K562 (cell line): ENCODE measurements around the gene HDAC3. TPM values are rescaled to one million over a fixed set of nuclear protein-coding genes. Genes with fewer than 3 reads are reported as not detected.

Experiments
- ATF4 ChIP-seq: fragments of 450-650 bp; formaldehyde crosslinking; IDR thresholded peaks from 2 replicates; pipeline ENCODE4 v1.4.0; 2022; ENCODE audit warnings: mild to moderate bottlenecking, moderate library complexity
- HDAC8 ChIP-seq: fragments of 450-650 bp; IDR thresholded peaks from 2 replicates; pipeline ENCODE4 v1.6.1; 2016; ENCODE audit warnings: mild to moderate bottlenecking, missing genetic modification characterization, moderate library complexity, missing compliant biosample characterization
- HMGXB4 ChIP-seq: sonication (generic); formaldehyde crosslinking; IDR thresholded peaks from 2 replicates; pipeline ENCODE4 v1.8.1; 2023; ENCODE audit warnings: mild to moderate bottlenecking, missing genetic modification reagents
- JUN ChIP-seq, 2 experiments: sonication (generic) in 1 of 2; formaldehyde crosslinking in 1 of 2; IDR thresholded peaks; 2 replicates each; pipeline versions ENCODE4 v1.6.1 to v1.8.0; 2012 to 2022; ENCODE audit warnings: borderline replicate concordance in 2 of 2, mild to moderate bottlenecking in 2 of 2, improper control_type of control experiment in 1 of 2, low read depth in 1 of 2, low read length in 1 of 2, missing genetic modification reagents in 1 of 2
- LCOR ChIP-seq: sonication (generic); formaldehyde crosslinking; IDR thresholded peaks from 2 replicates; pipeline ENCODE4 v1.8.0; 2022; ENCODE audit warnings: mild to moderate bottlenecking, missing genetic modification reagents
- MEIS2 ChIP-seq: fragments of 450-650 bp; IDR thresholded peaks from 2 replicates; pipeline ENCODE4 v1.6.1; 2014; ENCODE audit warnings: mild to moderate bottlenecking; ENCODE audit not compliant: partially characterized antibody
- MYBL2 ChIP-seq, 2 experiments: fragments of 450-650 bp in 1 of 2; sonication (generic) in 1 of 2; formaldehyde crosslinking in 1 of 2; IDR thresholded peaks; 2 replicates each; pipeline versions ENCODE4 v1.6.1 to v1.8.1; 2017 to 2022; ENCODE audit warnings: borderline replicate concordance in 1 of 2, inconsistent platforms in 1 of 2, low read depth in 1 of 2, mild to moderate bottlenecking in 1 of 2, missing genetic modification reagents in 1 of 2, moderate library complexity in 1 of 2
- NEUROD1 ChIP-seq: fragments of 150-350 bp; IDR thresholded peaks from 2 replicates; pipeline ENCODE4 v1.6.1; 2014; ENCODE audit warnings: borderline replicate concordance, low read length, low read depth; ENCODE audit not compliant: partially characterized antibody
- RREB1 ChIP-seq: fragments of 250-450 bp; sonication (Bioruptor Pico); IDR thresholded peaks from 2 replicates; pipeline ENCODE4 v1.4.0; 2020
- ZBTB5 ChIP-seq: fragments of 450-650 bp; IDR thresholded peaks from 2 replicates; pipeline ENCODE4 v1.6.1; 2017; ENCODE audit warnings: antibody characterized with exemption
- ZNF239 ChIP-seq: fragments of 250-450 bp; sonication (Bioruptor Pico); IDR thresholded peaks from 2 replicates; pipeline ENCODE4 v1.4.0; 2020; ENCODE audit warnings: mild to moderate bottlenecking
- ZNF79 ChIP-seq: fragments of 250-450 bp; sonication (Bioruptor Pico); IDR thresholded peaks from 2 replicates; pipeline ENCODE4 v1.4.0; 2020; ENCODE audit warnings: low read depth, mild to moderate bottlenecking, moderate library complexity
- polyA plus RNA-seq, 8 experiments: library from polyadenylated mRNA; depleted of rRNA in 4 of 8; stranded (reverse) in 5 of 8; unstranded in 3 of 8; fragments of >200 nt; fragmentation: Nextera tagmentation in 2 of 8; fragmentation: Illumina TruSeq in 1 of 8; extraction: Ambion mirVana in 2 of 8; extraction: Trizol in 1 of 8; gene quantifications; 2 replicates each; pipeline versions ENCODE4 v1.2.1 to v1.2.3, GENCODE V29; 2011 to 2014; ENCODE audit warnings: inconsistent platforms in 1 of 8, missing spikeins in 1 of 8
- total RNA-seq, 7 experiments: library from RNA; depleted of rRNA in 6 of 7; stranded (reverse); fragments of >200 nt in 6 of 7; fragmentation: Illumina TruSeq in 2 of 7; extraction: Trizol in 2 of 7; gene quantifications; 2 replicates each; pipeline versions ENCODE4 v1.2.1 to v1.2.3, GENCODE V29; 2011 to 2021; ENCODE audit warnings: low replicate concordance in 1 of 7

Gene HDAC3
- total and polyA plus RNA-seq, 9 of the 15 experiments (the other 6 are each of a cell fraction or from before 2014, with no cell fraction given): 89.7 to 191 (median 119) TPM

- TF ChIP-seq HMGXB4 (CRISPR knock-in tag) (no peak), ZNF239 (0 out of 2 replicates have a peak, but pooled peaks have one; percentile 21), HDAC8 (no peak), ZBTB5 (no peak), NEUROD1 (peak; percentile 70), ATF4 (CRISPR knock-in tag) (0 out of 2 replicates have a peak, but pooled peaks have one; percentile 15), JUN (IDR thresholded peaks at IDR 0.05; ENCODE audit: borderline replicate concordance, low read depth, low read length) (peak; percentile 71; the same call in 1 of the 2 replicates), JUN (CRISPR knock-in tag; IDR thresholded peaks at IDR 0.05; ENCODE audit: borderline replicate concordance) (no peak), MYBL2 (IDR thresholded peaks at IDR 0.05; ENCODE audit: low read depth) (peak; percentile 62), MYBL2 (CRISPR knock-in tag; IDR thresholded peaks at IDR 0.05; ENCODE audit: borderline replicate concordance) (no peak), LCOR (CRISPR knock-in tag) (peak; percentile 68; the same call in 1 of the 2 replicates), ZNF79 (CRISPR knock-in tag) (no peak), MEIS2 (peak; percentile 75), RREB1 (CRISPR knock-in tag) (peak; percentile 44; the same call in 1 of the 2 replicates)
Measured at GRCh38 chr5:141605523-141606277, 30.9 kb downstream of the HDAC3 start (continued).
